GM18907 (cell line): ENCODE results near the gene TRAPPC3L.

ENCODE experiments used
- ATAC-seq: cut with Tn5 transposase; IDR thresholded peaks from one replicate; pipeline ENCODE4 v1.9.1; 2021; ENCODE audit warnings: mild to moderate bottlenecking, moderate library complexity; ENCODE audit not compliant: unreplicated experiment

TRAPPC3L gene

DNA sequence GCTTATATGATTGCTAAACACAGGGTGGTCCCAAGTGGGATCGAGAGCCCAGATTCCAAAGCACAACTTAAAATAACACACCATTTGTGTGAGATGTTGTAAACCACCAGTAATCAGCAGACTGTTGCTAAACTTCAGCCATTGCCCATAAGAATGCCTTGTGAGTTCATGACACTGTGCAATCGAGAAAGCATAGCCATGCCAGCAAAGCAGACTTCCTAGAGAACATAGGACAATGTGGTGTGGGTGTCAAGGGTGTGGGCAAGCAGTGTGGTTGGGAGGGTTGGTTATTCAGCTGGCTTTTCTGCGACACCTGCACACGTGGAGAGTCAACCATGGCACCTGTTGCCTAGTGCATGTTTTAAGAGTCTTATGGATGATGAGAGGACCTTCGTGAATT lies 100.4 kb downstream of the TRAPPC3L start:
- no peak for ATAC-seq
